Smooth muscle cell (in vitro differentiated cells): ENCODE results near the gene MVB12B. TPM values are rescaled to one million over a fixed set of nuclear protein-coding genes. Genes with fewer than 3 reads are reported as not detected.

ENCODE experiments used
- DNase-seq: peaks from one replicate; lab custom pipeline; 2025; ENCODE audit not compliant: unreplicated experiment; lab: John Stamatoyannopoulos, UW
- H2AFZ ChIP-seq: fragments of 200-600 bp; sonication (generic); 2 replicates; pipeline ENCODE4 v1.6.0; 2016; ENCODE audit warnings: antibody characterized with exemption, low read depth, mild to moderate bottlenecking
- H3F3A ChIP-seq: fragments of 200-600 bp; sonication (generic); 2 replicates; pipeline ENCODE4 v1.6.0; 2017; ENCODE audit warnings: antibody characterized with exemption, low read depth
- H3K27ac ChIP-seq: fragments of 200-600 bp; sonication (generic); 2 replicates; pipeline ENCODE4 v1.5.1; 2016; ENCODE audit warnings: low read depth, mild to moderate bottlenecking
- H3K27me3 ChIP-seq: fragments of 200-600 bp; sonication (generic); 2 replicates; pipeline ENCODE4 v1.6.1; 2016; ENCODE audit warnings: low read depth, mild to moderate bottlenecking
- H3K36me3 ChIP-seq: fragments of 200-600 bp; sonication (generic); 2 replicates; pipeline ENCODE4 v1.5.1; 2016; ENCODE audit warnings: low read depth
- H3K4me1 ChIP-seq: fragments of 200-600 bp; sonication (generic); 2 replicates; pipeline ENCODE4 v1.5.1; 2016; ENCODE audit warnings: low read depth
- H3K4me2 ChIP-seq: fragments of 200-600 bp; sonication (generic); 2 replicates; pipeline ENCODE4 v1.6.0; 2016; ENCODE audit warnings: mild to moderate bottlenecking
- H3K4me3 ChIP-seq: fragments of 200-600 bp; sonication (generic); 2 replicates; pipeline ENCODE4 v1.5.1; 2016; ENCODE audit warnings: mild to moderate bottlenecking
- H3K79me2 ChIP-seq: fragments of 200-600 bp; sonication (generic); 2 replicates; pipeline ENCODE4 v1.6.0; 2016; ENCODE audit warnings: low read depth, mild to moderate bottlenecking
- H3K9ac ChIP-seq: fragments of 200-600 bp; sonication (generic); 2 replicates; pipeline ENCODE4 v1.6.0; 2016; ENCODE audit warnings: low read depth
- H3K9me3 ChIP-seq: fragments of 200-600 bp; sonication (generic); replicated peaks from 2 replicates; pipeline ENCODE4 v1.5.1; 2016; ENCODE audit warnings: low read depth
- H4K20me1 ChIP-seq: fragments of 200-600 bp; sonication (generic); 2 replicates; pipeline ENCODE4 v1.6.0; 2016; ENCODE audit warnings: low read depth
- CTCF ChIP-seq: fragments of 200-600 bp; sonication (generic); IDR thresholded peaks from 2 replicates; pipeline ENCODE4 v1.5.1; 2017; ENCODE audit warnings: borderline replicate concordance, mild to moderate bottlenecking, antibody characterized with exemption; ENCODE audit not compliant: insufficient read depth, poor library complexity, severe bottlenecking
- WGBS: methylation state at CpG from one replicate; pipeline ENCODE4 v1.1.7; 2016; ENCODE audit warnings: low lambda C conversion rate; 5-methylcytosine and 5-hydroxymethylcytosine counted together
- polyA plus RNA-seq: library from polyadenylated mRNA; unstranded; fragments of >200 nt; fragmentation: Nextera tagmentation; extraction: Ambion mirVana; gene quantifications from 2 replicates; pipeline ENCODE4 v1.2.1, GENCODE V29; 2016
- total RNA-seq: library from RNA; depleted of rRNA; stranded (reverse); fragments of >200 nt; gene quantifications from 2 replicates; pipeline ENCODE4 v1.2.3, GENCODE V29; 2014

The MVB12B gene
- total and polyA plus RNA-seq, 2 experiments from 2014 or later, result 4.3 to 5.4 TPM

GRCh38 chr9:126347911-126348760 lies 21.5 kb downstream of the MVB12B start:
- Histone ChIP-seq H3F3A (no peaks in the 10 kb centered on the region), H3K27ac (no peak overlapping the region)

GRCh38 chr9:126348911-126349550 lies 22.4 kb downstream of the MVB12B start:
- TF ChIP-seq CTCF, result no peak
- no peak overlapping the region for H3K4me3 ChIP-seq
- H3K4me1 ChIP-seq, result peaks cover 14% of the 10 kb centered on the region
- no peaks in the 10 kb centered on the region for H3K27me3 ChIP-seq
- DNase-seq, result no peak
- no peaks in the 10 kb centered on the region for H3K9me3 ChIP-seq
- no peak overlapping the region for H3K4me2 ChIP-seq
- H3K27ac ChIP-seq, result no peak overlapping the region
- no peaks in the 10 kb centered on the region for H4K20me1 ChIP-seq
- H3K79me2 ChIP-seq, result peaks cover 3% of the 10 kb centered on the region
- no peaks in the 10 kb centered on the region for H3K36me3 ChIP-seq
- no peak overlapping the region for H2AFZ ChIP-seq
- H3F3A ChIP-seq, result no peaks in the 10 kb centered on the region
- H3K9ac ChIP-seq, result no peak overlapping the region
- 73% methylated on average over 7 of the region's 7 CpGs for WGBS

More at GRCh38 chr9:126347911-126348760, 21.5 kb downstream of the MVB12B start:
- H3K4me1 ChIP-seq, result peaks cover 14% of the 10 kb centered on the region
- no peak overlapping the region for H3K9ac ChIP-seq
- no peak for TF ChIP-seq CTCF
- no peak overlapping the region for H3K4me3 ChIP-seq
- no peak for DNase-seq
- no peaks in the 10 kb centered on the region for H3K27me3 ChIP-seq
- H3K36me3 ChIP-seq, result no peaks in the 10 kb centered on the region
- 63% methylated on average over 14 of the region's 14 CpGs for WGBS
- no peaks in the 10 kb centered on the region for H3K9me3 ChIP-seq
- no peaks in the 10 kb centered on the region for H4K20me1 ChIP-seq
- no peaks in the 10 kb centered on the region for H3K79me2 ChIP-seq
- no peak overlapping the region for H2AFZ ChIP-seq
- H3K4me2 ChIP-seq, result no peak overlapping the region

GRCh38 chr9:126354887-126355770 lies 28.5 kb downstream of the MVB12B start:
- no peaks in the 10 kb centered on the region for H3K4me1 ChIP-seq
- no peak overlapping the region for H3K4me3 ChIP-seq
- H3K27me3 ChIP-seq, result no peaks in the 10 kb centered on the region
- WGBS, result 87% methylated on average over 12 of the region's 12 CpGs
- DNase-seq, result no peak
- H3K36me3 ChIP-seq, result no peaks in the 10 kb centered on the region
- no peak overlapping the region for H3K27ac ChIP-seq
- no peak for TF ChIP-seq CTCF
- no peak overlapping the region for H3K9ac ChIP-seq
- H3F3A ChIP-seq, result no peaks in the 10 kb centered on the region
- H3K79me2 ChIP-seq, result peaks cover 17% of the 10 kb centered on the region
- no peak overlapping the region for H3K4me2 ChIP-seq
- H2AFZ ChIP-seq, result no peak overlapping the region
- H4K20me1 ChIP-seq, result no peaks in the 10 kb centered on the region
- peaks cover 8% of the 10 kb centered on the region for H3K9me3 ChIP-seq
